GM04504 (cell line): ENCODE measurements around the gene CYRIA.

Experiments
- DNase-seq: peaks from one replicate; pipeline ENCODE4 v3.0.0-alpha.2; 2012; ENCODE audit warnings: low read depth

CYRIA gene

GRCh38 chr2:16665748-16666448 is at the start of gene CYRIA:
Gene CYRIA, minus strand, starts transcription at chr2:16665834. Its CDS starts 77,715 bp downstream, at chr2:16588119.
- DNase-seq, result no peak

GRCh38 chr2:16713011-16713423 is 47.4 kb upstream of the CYRIA start:
- DNase-seq, result no peak

- DNase-seq, result no peak
Measured at GRCh38 chr2:16709769-16710168, 44.1 kb upstream of the CYRIA start.

GRCh38 chr2:16708173-16708572 is 42.5 kb upstream of the CYRIA start:
- DNase-seq, result no peak

- no peak for DNase-seq
Measured at GRCh38 chr2:16707014-16707623, 41.5 kb upstream of the CYRIA start.

GRCh38 chr2:16700551-16701259 is 35.1 kb upstream of the CYRIA start:
- no peak for DNase-seq

GRCh38 chr2:16693854-16694253 is 28.2 kb upstream of the CYRIA start:
- DNase-seq, result no peak

GRCh38 chr2:16691261-16691660 is 25.6 kb upstream of the CYRIA start:
- DNase-seq, result no peak

- DNase-seq, result no peak
Measured at GRCh38 chr2:16687955-16688354, 22.3 kb upstream of the CYRIA start.

GRCh38 chr2:16687222-16687621 is 21.6 kb upstream of the CYRIA start:
- DNase-seq, result no peak

GRCh38 chr2:16686641-16687040 is 21.0 kb upstream of the CYRIA start:
- no peak for DNase-seq

- no peak for DNase-seq
Measured at GRCh38 chr2:16685340-16685715, 19.7 kb upstream of the CYRIA start.

GRCh38 chr2:16684676-16685339 is 19.2 kb upstream of the CYRIA start:
- no peak for DNase-seq

- no peak for DNase-seq
Measured at GRCh38 chr2:16683576-16683975, 17.9 kb upstream of the CYRIA start.

- DNase-seq, result no peak
Measured at GRCh38 chr2:16682431-16683118, 16.9 kb upstream of the CYRIA start.

GRCh38 chr2:16680781-16681180 is 15.1 kb upstream of the CYRIA start:
- DNase-seq, result no peak

GRCh38 chr2:16680304-16680703 is 14.7 kb upstream of the CYRIA start:
- no peak for DNase-seq

GRCh38 chr2:16678964-16679363 is 13.3 kb upstream of the CYRIA start:
- DNase-seq, result no peak

- no peak for DNase-seq
Measured at GRCh38 chr2:16677875-16678274, 12.2 kb upstream of the CYRIA start.

- DNase-seq, result no peak
Measured at GRCh38 chr2:16675781-16676180, 10.1 kb upstream of the CYRIA start.

- DNase-seq, result no peak
Measured at GRCh38 chr2:16674154-16674553, 8.5 kb upstream of the CYRIA start.

- no peak for DNase-seq
Measured at GRCh38 chr2:16671760-16672159, 6.1 kb upstream of the CYRIA start.
